ENCODE measurements around the gene NMT2.

- TF ChIP-seq CTCF (conservative IDR thresholded peaks at IDR 0.05; ENCODE audit: low read depth, low read length) (no peak), RAD21 (IDR thresholded peaks at IDR 0.05; ENCODE audit: low read length) (no peak)
Measured at GRCh38 chr10:15137036-15137359, 31.5 kb downstream of the NMT2 start.
